Panc1 (cell line): ENCODE results near the gene EFNA5.

ENCODE experiments used
- POLR2AphosphoS5 ChIP-seq: IDR thresholded peaks from 2 replicates; pipeline ENCODE4 v1.6.1; 2012; ENCODE audit warnings: mild to moderate bottlenecking, low read depth, low read length, moderate library complexity
- TCF7L2 ChIP-seq: IDR thresholded peaks from 2 replicates; pipeline ENCODE4 v1.6.1; 2011; ENCODE audit warnings: mild to moderate bottlenecking, low read depth, low read length, inconsistent platforms
- TF ChIP-seq, protein P1 (sequence below): fragments of 450-650 bp; IDR thresholded peaks from 2 replicates; pipeline ENCODE4 v1.5.1; 2017; ENCODE audit warnings: mild to moderate bottlenecking

- TF ChIP-seq, protein P1, sequence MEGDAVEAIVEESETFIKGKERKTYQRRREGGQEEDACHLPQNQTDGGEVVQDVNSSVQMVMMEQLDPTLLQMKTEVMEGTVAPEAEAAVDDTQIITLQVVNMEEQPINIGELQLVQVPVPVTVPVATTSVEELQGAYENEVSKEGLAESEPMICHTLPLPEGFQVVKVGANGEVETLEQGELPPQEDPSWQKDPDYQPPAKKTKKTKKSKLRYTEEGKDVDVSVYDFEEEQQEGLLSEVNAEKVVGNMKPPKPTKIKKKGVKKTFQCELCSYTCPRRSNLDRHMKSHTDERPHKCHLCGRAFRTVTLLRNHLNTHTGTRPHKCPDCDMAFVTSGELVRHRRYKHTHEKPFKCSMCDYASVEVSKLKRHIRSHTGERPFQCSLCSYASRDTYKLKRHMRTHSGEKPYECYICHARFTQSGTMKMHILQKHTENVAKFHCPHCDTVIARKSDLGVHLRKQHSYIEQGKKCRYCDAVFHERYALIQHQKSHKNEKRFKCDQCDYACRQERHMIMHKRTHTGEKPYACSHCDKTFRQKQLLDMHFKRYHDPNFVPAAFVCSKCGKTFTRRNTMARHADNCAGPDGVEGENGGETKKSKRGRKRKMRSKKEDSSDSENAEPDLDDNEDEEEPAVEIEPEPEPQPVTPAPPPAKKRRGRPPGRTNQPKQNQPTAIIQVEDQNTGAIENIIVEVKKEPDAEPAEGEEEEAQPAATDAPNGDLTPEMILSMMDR, result no peak
- TF ChIP-seq POLR2AphosphoS5, result no peak
- TF ChIP-seq TCF7L2, result no peak; the same call in 1 of the 2 replicates
Measured at GRCh38 chr5:107426209-107426608, 244.5 kb downstream of the EFNA5 start.
